Activated CD4-positive, alpha-beta T cell treated with anti-CD3 and anti-CD28 coated beads for 36 hours (primary cell): ENCODE results near the gene SLC35G3. TPM values are rescaled to one million over a fixed set of nuclear protein-coding genes. Genes with fewer than 3 reads are reported as not detected.

Experiments
- ATAC-seq: fragments of 200-7000 bp; cut with Tn5 transposase; one replicate; pipeline ENCODE4 v1.10.0; 2021; ENCODE audit warnings: mild to moderate bottlenecking, moderate library complexity
- CTCF ChIA-PET: fragments of 350-600 bp; sonication (Branson Sonifier 250); formaldehyde crosslinking; loops from one replicate; lab custom pipeline; 2021; ENCODE audit warnings: antibody characterized with exemption; lab: Charles Lee
- POLR2A ChIA-PET: fragments of 350-600 bp; sonication (Branson Sonifier 250); formaldehyde crosslinking; loops from one replicate; lab custom pipeline; 2021; ENCODE audit warnings: antibody characterized with exemption, inconsistent platforms; lab: Charles Lee
- DNase-seq: peaks from one replicate; pipeline ENCODE4 v3.0.0-alpha.2; 2020
- H3K27ac Mint-ChIP-seq: one replicate; pipeline ENCODE4 v1.8.0; 2021; ENCODE audit warnings: mixed read lengths
- H3K27me3 Mint-ChIP-seq: one replicate; pipeline ENCODE4 v1.8.0; 2021; ENCODE audit warnings: mixed read lengths
- H3K36me3 Mint-ChIP-seq: one replicate; pipeline ENCODE4 v1.8.0; 2021; ENCODE audit warnings: low read depth, mixed read lengths
- H3K4me1 Mint-ChIP-seq: one replicate; pipeline ENCODE4 v1.8.0; 2021; ENCODE audit warnings: mixed read lengths
- H3K4me3 Mint-ChIP-seq: one replicate; pipeline ENCODE4 v1.8.0; 2021; ENCODE audit warnings: mild to moderate bottlenecking, moderate library complexity, mixed read lengths
- H3K9me3 Mint-ChIP-seq: one replicate; pipeline ENCODE4 v1.8.0; 2021; ENCODE audit warnings: low read depth, mixed read lengths
- intact Hi-C, 2 experiments: fragments of 100-400 bp; cut with DNase I in 1 of 2; cut with micrococcal nuclease in 1 of 2; formaldehyde crosslinking; loops; one replicate each; pipeline versions ENCODE4 v1.14.2 to v1.15.1; 2022 to 2024; cut with DNase I, micrococcal nuclease
- total RNA-seq, 2 experiments: library from RNA; stranded (reverse); gene quantifications; one replicate each; pipeline ENCODE4 v1.2.3, GENCODE V29; 2021

SLC35G3 gene
- total RNA-seq, 2 experiments from 2014 or later: not detected

DNA sequence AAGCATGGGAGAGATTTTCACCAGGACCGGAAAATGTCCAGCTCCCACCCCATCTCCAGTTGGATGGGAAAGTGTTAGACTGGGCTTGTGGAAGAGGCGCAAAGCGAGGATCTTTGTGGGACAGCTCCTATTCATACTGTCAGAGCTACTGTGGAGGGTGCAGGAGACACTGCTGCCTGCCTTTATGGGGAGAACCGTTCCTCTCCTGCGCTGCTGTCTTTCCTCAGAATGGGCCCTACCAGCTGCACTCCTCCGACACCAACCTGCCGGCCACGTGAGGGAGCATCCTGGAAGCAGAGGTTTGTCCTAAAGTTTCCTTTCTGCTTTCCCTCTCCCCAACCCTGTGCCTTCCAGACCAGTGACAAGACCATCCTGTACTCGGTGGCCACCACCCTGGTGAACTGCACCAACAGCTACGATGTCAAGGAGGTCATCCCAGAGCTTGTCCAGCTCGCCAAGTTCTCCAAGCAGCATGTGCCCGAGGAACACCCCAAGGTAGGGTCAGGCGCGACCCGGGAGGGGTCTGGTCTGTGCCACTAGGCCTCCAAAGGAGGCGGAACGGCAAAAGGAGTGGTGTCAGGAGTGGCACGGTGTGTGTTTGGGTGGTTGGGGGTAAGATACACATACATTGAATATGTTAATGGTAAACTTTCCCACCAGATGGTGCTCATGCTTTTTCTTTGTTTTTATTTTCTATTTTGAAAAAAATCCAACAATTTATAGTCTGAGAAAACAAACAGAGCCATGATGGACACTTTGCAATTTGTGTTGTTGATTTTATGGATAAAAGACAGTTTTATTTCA lies 23.0 kb downstream of the SLC35G3 start:
- Mint-ChIP-seq H3K36me3 (no peaks in the 10 kb centered on the region), H3K4me1 (peaks cover 39% of the 10 kb centered on the region), H3K4me3 (no peak overlapping the region), H3K27me3 (no peaks in the 10 kb centered on the region), H3K27ac (peak overlapping the region; percentile 47), H3K9me3 (no peaks in the 10 kb centered on the region)
- ATAC-seq (peak; percentile 76), DNase-seq (peak; percentile 32)
- ChIA-PET CTCF (interaction anchor here (0.6 to 1.6 kb wide), 12 partner anchors 10 to 576 kb away, joined by 3 to 12 read pairs (median 3); no protein-coding TSS in a partner anchor), POLR2A (interaction anchor here (0.6 to 1.2 kb wide), 3 partner anchors 163 to 316 kb away, joined by 3 to 4 read pairs (median 3); no protein-coding TSS in a partner anchor)
- intact Hi-C loops: loop anchor here (1.0 to 5.0 kb wide), 9 partner anchors 41 to 576 kb away; partner anchors contain the start of genes SLFN11 (in 1 of the 2) and SLFN5 (in 1 of the 2)

DNA sequence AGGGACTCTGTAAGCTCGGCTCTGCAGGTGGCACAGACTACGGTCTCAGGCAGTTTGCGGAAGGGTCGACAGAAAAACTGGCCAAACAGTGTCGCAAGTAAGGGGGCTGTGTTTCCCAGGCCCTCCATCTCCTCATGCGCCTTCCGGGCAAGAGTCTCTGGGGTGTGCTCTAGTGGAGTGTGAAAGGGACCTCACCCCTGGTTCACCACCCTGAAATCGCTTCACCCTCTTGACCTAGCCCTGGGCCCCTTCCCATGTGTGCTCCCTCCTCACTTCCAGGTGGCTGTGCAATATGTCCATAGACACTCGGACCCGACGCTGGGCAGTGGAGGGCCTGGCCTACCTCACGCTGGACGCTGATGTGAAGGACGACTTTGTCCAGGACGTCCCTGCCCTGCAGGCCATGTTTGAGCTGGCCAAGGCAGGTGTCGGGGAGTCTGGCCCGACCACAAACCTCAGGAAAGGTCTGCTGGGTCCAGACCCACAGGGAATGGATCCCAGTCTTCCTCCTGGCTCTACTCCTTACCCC lies 24.3 kb downstream of the SLC35G3 start:
- no peaks in the 10 kb centered on the region for H3K27me3 Mint-ChIP-seq
- H3K4me1 Mint-ChIP-seq: peaks cover 32% of the 10 kb centered on the region
- intact Hi-C loops: loop anchor here (2.0 to 5.0 kb wide), 5 partner anchors 42 to 577 kb away; partner anchors contain the start of genes SLFN11 (in 1 of the 2) and SLFN5 (in 1 of the 2)
- H3K4me3 Mint-ChIP-seq: no peak overlapping the region
- ChIA-PET POLR2A (no interaction called here), CTCF (interaction anchor here (0.9 to 1.6 kb wide), 3 partner anchors 9 to 369 kb away, joined by 3 to 12 read pairs (median 4); no protein-coding TSS in a partner anchor)
- no peak for DNase-seq
- H3K9me3 Mint-ChIP-seq: no peaks in the 10 kb centered on the region
- no peaks in the 10 kb centered on the region for H3K36me3 Mint-ChIP-seq
- no peak for ATAC-seq
- no peak overlapping the region for H3K27ac Mint-ChIP-seq

DNA sequence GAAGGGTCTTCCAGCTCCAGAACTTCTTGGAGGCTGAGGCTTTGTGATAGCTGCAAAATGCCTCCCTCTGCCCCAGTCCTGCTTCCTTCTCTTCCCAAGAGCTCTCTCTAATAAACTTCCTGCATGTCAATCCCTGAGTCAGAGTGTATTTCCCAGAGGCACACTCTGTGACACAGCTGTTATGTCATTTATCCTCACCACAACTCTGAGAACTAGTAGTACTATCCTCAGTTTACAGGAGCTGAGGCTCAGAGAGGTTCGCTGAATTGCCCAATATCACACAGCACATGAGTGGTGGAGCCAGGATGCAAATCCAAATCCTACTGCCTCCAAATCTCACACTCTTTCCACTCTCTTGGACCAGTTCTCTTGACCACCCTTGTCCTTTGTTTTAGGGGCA lies 26.5 kb downstream of the SLC35G3 start:
- Mint-ChIP-seq H3K4me3 (no peak overlapping the region), H3K27me3 (no peaks in the 10 kb centered on the region), H3K4me1 (peaks cover 28% of the 10 kb centered on the region), H3K9me3 (no peaks in the 10 kb centered on the region), H3K36me3 (no peaks in the 10 kb centered on the region), H3K27ac (no peak overlapping the region)
- intact Hi-C loops: no loop called here
- no peak for ATAC-seq
- no peak for DNase-seq
- CTCF ChIA-PET: interaction anchor here (0.5 to 1.2 kb wide), 5 partner anchors 16 to 395 kb away, joined by 3 to 5 read pairs (median 4); partner anchors contain the start of gene SLFN12L
- POLR2A ChIA-PET: interaction anchor here (0.7 kb wide), 1 partner anchor 374 kb away, joined by 4 read pairs; no protein-coding TSS in a partner anchor

DNA sequence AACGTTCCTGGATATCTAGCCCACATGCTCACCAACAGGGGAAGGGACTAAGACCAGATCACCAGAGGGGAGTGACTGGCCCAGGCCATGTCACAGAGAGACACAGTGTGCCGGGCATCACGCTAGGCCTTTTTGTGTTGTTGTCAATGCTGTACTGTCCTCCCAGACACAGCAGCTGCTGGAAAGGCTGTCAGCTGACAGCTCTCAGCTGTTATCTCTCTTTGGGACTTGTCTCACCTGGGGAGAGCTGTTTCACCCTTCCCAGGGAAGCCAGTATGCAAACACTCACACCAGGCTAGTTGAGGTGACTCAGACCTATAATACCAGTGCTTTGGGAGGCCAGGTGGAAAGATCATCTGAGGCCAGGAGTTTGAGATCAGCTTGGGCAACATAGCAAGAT lies 27.1 kb downstream of the SLC35G3 start:
- H3K4me1 Mint-ChIP-seq: peaks cover 27% of the 10 kb centered on the region
- no peaks in the 10 kb centered on the region for H3K9me3 Mint-ChIP-seq
- H3K4me3 Mint-ChIP-seq: no peak overlapping the region
- ATAC-seq (no peak), DNase-seq (no peak)
- no peaks in the 10 kb centered on the region for H3K27me3 Mint-ChIP-seq
- intact Hi-C loops: no loop called here
- no peaks in the 10 kb centered on the region for H3K36me3 Mint-ChIP-seq
- CTCF ChIA-PET: interaction anchor here (0.8 to 1.2 kb wide), 2 partner anchors 17 to 371 kb away, joined by 4 to 5 read pairs; partner anchors contain the start of gene SLFN12L
- H3K27ac Mint-ChIP-seq: no peak overlapping the region
- POLR2A ChIA-PET: no interaction called here

DNA sequence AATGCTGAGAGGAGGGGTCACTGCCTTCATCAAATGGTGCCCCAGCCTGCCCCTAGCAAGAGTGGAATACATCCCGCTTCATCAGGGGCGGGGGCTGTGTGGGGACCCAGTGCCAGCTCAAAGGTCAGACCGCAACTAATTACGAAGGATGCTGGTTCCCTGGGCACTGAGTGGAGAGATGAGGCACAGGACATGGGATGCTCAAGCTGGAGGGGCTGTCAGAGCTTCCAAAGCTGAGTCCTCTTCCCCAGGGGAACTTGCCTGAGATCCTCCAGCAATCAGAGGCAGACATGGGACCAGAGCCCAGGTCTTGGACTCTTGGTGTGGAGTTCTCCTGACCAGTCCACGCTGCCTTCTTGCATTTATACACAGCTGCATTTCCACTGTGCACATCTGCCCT lies 27.7 kb downstream of the SLC35G3 start:
- peaks cover 27% of the 10 kb centered on the region for H3K4me1 Mint-ChIP-seq
- DNase-seq: no peak
- H3K27ac Mint-ChIP-seq: no peak overlapping the region
- H3K4me3 Mint-ChIP-seq: no peak overlapping the region
- POLR2A ChIA-PET: no interaction called here
- no peaks in the 10 kb centered on the region for H3K27me3 Mint-ChIP-seq
- ATAC-seq: no peak
- H3K36me3 Mint-ChIP-seq: no peaks in the 10 kb centered on the region
- H3K9me3 Mint-ChIP-seq: no peaks in the 10 kb centered on the region
- CTCF ChIA-PET: interaction anchor here (0.6 to 0.9 kb wide), 2 partner anchors 17 to 445 kb away, joined by 3 to 4 read pairs; no protein-coding TSS in a partner anchor
- intact Hi-C loops: no loop called here

DNA sequence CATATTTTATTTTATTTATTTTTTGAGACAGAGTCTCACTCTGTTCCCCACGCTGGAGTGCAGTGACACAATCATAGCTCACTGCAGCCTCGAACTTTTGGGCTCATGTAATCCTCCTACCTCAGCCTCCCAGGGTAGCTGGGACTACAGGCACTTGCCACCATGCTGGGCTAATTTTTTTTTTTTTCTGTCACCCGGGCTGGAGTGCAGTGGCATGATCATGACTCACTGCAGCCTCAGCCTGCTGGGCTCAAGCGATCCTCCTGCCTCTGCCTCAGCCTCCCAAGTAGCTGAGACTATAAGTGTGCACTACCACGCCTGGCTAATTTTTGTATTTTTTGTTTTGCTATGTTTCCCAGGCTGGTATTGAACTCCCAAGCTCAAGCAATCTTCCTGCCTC lies 29.5 kb downstream of the SLC35G3 start:
- intact Hi-C loops: no loop called here
- POLR2A ChIA-PET: interaction anchor here (0.6 kb wide), 1 partner anchor 570 kb away, joined by 3 read pairs; no protein-coding TSS in a partner anchor
- no peak overlapping the region for H3K4me3 Mint-ChIP-seq
- DNase-seq: no peak
- H3K36me3 Mint-ChIP-seq: no peaks in the 10 kb centered on the region
- H3K9me3 Mint-ChIP-seq: no peaks in the 10 kb centered on the region
- peaks cover 40% of the 10 kb centered on the region for H3K4me1 Mint-ChIP-seq
- no peak for ATAC-seq
- no peak overlapping the region for H3K27ac Mint-ChIP-seq
- H3K27me3 Mint-ChIP-seq: no peaks in the 10 kb centered on the region
- CTCF ChIA-PET: interaction anchor here (0.6 to 1.4 kb wide), 5 partner anchors 15 to 524 kb away, joined by 3 to 6 read pairs (median 3); no protein-coding TSS in a partner anchor

DNA sequence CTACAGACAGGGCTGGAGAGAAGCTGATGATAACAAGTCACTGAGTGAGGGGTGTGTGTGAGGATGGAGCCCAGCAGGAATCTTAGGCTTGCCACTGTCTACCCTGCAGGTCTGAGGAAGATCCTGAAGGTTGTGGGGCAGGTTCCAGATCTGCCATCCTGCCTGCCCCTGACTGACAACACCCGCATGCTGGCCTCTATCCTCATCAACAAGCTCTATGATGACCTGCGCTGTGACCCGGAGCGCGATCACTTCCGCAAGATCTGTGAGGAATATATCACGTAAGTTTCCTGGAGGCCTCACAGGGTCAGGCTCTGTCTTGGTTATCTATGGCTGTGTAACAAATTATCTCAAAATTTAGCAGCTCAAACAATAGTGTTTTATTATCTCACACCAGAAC lies 30.3 kb downstream of the SLC35G3 start:
- POLR2A ChIA-PET: no interaction called here

DNA sequence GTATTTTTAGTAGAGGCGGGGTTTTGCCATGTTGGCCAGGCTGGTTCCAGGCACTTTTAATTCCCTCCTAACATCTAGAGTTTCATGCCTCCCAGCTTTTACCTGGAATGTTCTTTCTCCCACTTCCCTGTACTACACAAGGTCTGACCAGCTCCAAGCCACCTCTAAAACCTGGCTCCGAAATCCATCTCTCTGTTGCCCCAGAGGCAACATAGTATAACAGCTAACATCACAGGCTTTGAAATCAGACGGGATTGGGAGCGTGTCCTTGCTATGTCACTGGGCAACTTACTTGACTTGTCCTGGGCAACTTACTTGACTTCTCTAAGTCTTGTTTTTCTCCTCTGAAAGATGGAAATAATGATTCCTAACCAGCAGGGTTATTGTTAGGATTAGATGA lies 31.4 kb downstream of the SLC35G3 start:
- ChIA-PET POLR2A (no interaction called here), CTCF (interaction anchor here (0.8 to 1.2 kb wide), 2 partner anchors 16 to 375 kb away, joined by 3 to 5 read pairs; partner anchors contain the start of gene SLFN12L)
- intact Hi-C loops: no loop called here
- H3K36me3 Mint-ChIP-seq: no peaks in the 10 kb centered on the region
- H3K9me3 Mint-ChIP-seq: no peaks in the 10 kb centered on the region
- DNase-seq (no peak), ATAC-seq (no peak)
- peaks cover 48% of the 10 kb centered on the region for H3K4me1 Mint-ChIP-seq
- no peak overlapping the region for H3K4me3 Mint-ChIP-seq
- no peaks in the 10 kb centered on the region for H3K27me3 Mint-ChIP-seq
- H3K27ac Mint-ChIP-seq: no peak overlapping the region

More for the DNA sequence above, 30.3 kb downstream of the SLC35G3 start:
- Mint-ChIP-seq H3K36me3 (no peaks in the 10 kb centered on the region), H3K27ac (no peak overlapping the region), H3K27me3 (no peaks in the 10 kb centered on the region), H3K4me1 (peaks cover 48% of the 10 kb centered on the region), H3K9me3 (no peaks in the 10 kb centered on the region), H3K4me3 (no peak overlapping the region)
- ATAC-seq (no peak), DNase-seq (no peak)
- CTCF ChIA-PET: interaction anchor here (0.5 kb wide), 1 partner anchor 24 kb away, joined by 5 read pairs; no protein-coding TSS in a partner anchor
- intact Hi-C loops: no loop called here

DNA sequence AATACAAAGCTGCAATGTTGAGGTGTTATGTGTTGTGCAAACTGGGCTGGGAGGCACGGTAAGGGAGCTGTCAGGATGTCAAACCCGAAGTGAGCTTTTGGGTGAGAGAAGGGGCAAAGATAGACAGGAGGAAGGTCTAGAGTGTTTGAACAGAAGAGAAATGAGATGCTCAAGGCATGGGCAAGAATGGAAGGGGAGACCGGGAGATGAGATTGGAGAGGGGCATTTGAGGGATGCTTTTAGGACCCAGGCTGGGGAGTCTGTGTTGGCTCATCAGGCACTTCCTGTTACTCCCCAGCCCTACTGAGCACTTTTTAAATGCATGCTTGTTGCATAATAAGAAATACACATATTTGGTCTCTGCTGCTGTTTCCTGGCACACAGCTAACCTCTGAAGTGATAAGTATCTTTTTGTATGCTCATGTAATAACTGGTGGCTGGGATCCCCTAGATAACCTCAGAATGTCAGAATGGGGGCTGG lies 32.9 kb downstream of the SLC35G3 start:
- ChIA-PET POLR2A (interaction anchor here (0.6 kb wide), 1 partner anchor 326 kb away, joined by 3 read pairs; no protein-coding TSS in a partner anchor), CTCF (interaction anchor here (0.9 to 1.2 kb wide), 3 partner anchors 9 to 395 kb away, joined by 3 to 4 read pairs (median 3); no protein-coding TSS in a partner anchor)
- Mint-ChIP-seq H3K9me3 (no peaks in the 10 kb centered on the region), H3K36me3 (no peaks in the 10 kb centered on the region), H3K27me3 (no peaks in the 10 kb centered on the region), H3K4me3 (peak overlapping the region; percentile 13), H3K27ac (peak overlapping the region; percentile 57), H3K4me1 (peaks cover 48% of the 10 kb centered on the region)
- no peak for DNase-seq
- peak; percentile 47 for ATAC-seq
- intact Hi-C loops: no loop called here

DNA sequence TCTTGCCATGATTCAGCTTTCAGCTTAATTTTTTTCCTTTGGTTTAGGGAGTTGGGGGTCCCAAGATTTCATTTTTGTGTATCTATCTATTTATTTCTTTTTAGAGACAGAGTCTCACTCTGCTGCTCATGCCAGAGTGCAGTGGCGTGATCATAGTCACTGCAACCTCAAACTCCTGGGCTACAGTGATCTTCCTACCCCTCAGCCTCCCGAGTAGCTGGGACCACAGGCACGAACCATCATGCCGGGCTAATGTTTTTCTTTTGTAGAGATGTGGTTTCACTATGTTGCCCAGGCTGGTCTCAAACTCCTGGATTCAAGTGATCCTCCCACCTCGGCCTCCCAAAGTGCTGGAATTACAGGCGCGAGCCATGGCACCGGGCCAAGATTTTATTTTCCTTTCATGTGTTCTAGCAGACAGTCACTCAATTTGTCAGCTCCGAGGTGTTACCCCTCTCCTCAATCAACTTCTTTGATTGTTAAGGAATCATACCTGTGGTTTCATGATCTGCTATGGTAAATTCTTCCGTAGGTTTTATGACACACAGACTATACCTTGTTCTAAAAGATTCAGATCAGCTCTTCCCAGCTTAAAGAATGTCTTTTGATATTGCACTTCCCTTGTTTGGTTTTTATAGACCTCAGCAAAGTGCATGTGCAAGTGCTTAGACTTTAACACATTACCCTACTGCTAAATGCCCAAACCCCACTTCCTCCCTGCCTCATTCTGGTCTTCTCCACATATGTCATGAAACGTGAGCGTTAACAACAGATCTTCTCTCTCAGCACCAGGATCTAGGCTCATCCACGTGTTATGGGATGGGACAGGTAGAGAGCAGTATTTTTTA lies 33.6 kb downstream of the SLC35G3 start:
- H3K4me1 Mint-ChIP-seq: peaks cover 46% of the 10 kb centered on the region
- CTCF ChIA-PET: interaction anchor here (0.6 to 1.2 kb wide), 6 partner anchors 10 to 395 kb away, joined by 3 to 4 read pairs (median 3); no protein-coding TSS in a partner anchor
- ATAC-seq: peak; percentile 65
- H3K9me3 Mint-ChIP-seq: no peaks in the 10 kb centered on the region
- peak overlapping the region; percentile 57 for H3K27ac Mint-ChIP-seq
- peak; percentile 59 for DNase-seq
- intact Hi-C loops: no loop called here
- H3K27me3 Mint-ChIP-seq: no peaks in the 10 kb centered on the region
- peak overlapping the region; percentile 13 for H3K4me3 Mint-ChIP-seq
- H3K36me3 Mint-ChIP-seq: no peaks in the 10 kb centered on the region
- POLR2A ChIA-PET: interaction anchor here (0.6 to 0.7 kb wide), 2 partner anchors 209 to 327 kb away, joined by 3 to 4 read pairs; no protein-coding TSS in a partner anchor
